ENCODE results near the gene PUM1.

Gene PUM1

GRCh38 chr1:30886710-30887428, 178.6 kb downstream of the PUM1 start:
- no peak overlapping the region for H3K4me3 ChIP-seq (ENCODE audit: low read length)
- no peak for TF ChIP-seq CTCF (conservative IDR thresholded peaks at IDR 0.05; ENCODE audit: low read depth, low read length)
- DNase-seq (ENCODE audit: low read depth): no peak

- no peak for DNase-seq (ENCODE audit: low read depth)
- no peak for TF ChIP-seq CTCF (conservative IDR thresholded peaks at IDR 0.05; ENCODE audit: low read depth, low read length)
- H3K4me3 ChIP-seq (ENCODE audit: low read length): no peak overlapping the region
These were observed 179.7 kb downstream of the PUM1 start for GRCh38 chr1:30885570-30886522.

- H3K4me3 ChIP-seq (ENCODE audit: low read length): no peak overlapping the region
- no peak for TF ChIP-seq CTCF (conservative IDR thresholded peaks at IDR 0.05; ENCODE audit: low read depth, low read length)
- no peak for DNase-seq (ENCODE audit: low read depth)
These were observed 180.8 kb downstream of the PUM1 start for GRCh38 chr1:30884723-30885122.

- DNase-seq (ENCODE audit: low read depth): no peak
- TF ChIP-seq CTCF (conservative IDR thresholded peaks at IDR 0.05; ENCODE audit: low read depth, low read length): no peak
- no peak overlapping the region for H3K4me3 ChIP-seq (ENCODE audit: low read length)
These were observed 181.9 kb downstream of the PUM1 start for GRCh38 chr1:30883389-30884172.

- no peak for DNase-seq (ENCODE audit: low read depth)
- no peak overlapping the region for H3K4me3 ChIP-seq (ENCODE audit: low read length)
- TF ChIP-seq CTCF (conservative IDR thresholded peaks at IDR 0.05; ENCODE audit: low read depth, low read length): no peak
These were observed 182.7 kb downstream of the PUM1 start for GRCh38 chr1:30882678-30883388.
